ENCODE measurements around the gene USP12.

DNA sequence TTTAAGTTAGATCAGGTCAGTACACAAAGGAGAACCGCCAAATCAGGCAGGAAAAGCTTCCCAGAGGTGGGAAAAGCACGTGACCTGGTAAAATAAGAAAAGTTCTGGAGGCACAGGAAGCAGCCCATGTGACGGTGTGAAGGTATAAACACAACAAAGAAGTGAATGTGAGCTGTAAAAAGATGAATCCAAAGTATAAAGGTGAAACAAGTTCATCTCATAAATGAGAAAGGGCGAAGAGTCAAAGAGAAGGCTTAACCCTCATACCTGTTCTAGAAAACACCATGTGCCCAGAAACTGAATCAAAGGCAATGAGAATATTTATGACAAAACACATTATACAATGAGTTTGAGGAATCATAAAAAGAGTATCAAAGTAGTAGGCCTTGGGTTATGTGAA is 47.0 kb downstream of the USP12 start:
- TF ChIP-seq, protein P1, sequence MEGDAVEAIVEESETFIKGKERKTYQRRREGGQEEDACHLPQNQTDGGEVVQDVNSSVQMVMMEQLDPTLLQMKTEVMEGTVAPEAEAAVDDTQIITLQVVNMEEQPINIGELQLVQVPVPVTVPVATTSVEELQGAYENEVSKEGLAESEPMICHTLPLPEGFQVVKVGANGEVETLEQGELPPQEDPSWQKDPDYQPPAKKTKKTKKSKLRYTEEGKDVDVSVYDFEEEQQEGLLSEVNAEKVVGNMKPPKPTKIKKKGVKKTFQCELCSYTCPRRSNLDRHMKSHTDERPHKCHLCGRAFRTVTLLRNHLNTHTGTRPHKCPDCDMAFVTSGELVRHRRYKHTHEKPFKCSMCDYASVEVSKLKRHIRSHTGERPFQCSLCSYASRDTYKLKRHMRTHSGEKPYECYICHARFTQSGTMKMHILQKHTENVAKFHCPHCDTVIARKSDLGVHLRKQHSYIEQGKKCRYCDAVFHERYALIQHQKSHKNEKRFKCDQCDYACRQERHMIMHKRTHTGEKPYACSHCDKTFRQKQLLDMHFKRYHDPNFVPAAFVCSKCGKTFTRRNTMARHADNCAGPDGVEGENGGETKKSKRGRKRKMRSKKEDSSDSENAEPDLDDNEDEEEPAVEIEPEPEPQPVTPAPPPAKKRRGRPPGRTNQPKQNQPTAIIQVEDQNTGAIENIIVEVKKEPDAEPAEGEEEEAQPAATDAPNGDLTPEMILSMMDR (IDR thresholded peaks at IDR 0.05; ENCODE audit: low read depth, low read length): no peak
- TF ChIP-seq EZH2phosphoT487 (IDR thresholded peaks at IDR 0.05; ENCODE audit: low read depth): no peak

Measured in OCI-LY3 (cell line).